Lung microvascular endothelial cell (primary cell): ENCODE results near the gene RSPH10B2. TPM values are rescaled to one million over a fixed set of nuclear protein-coding genes. Genes with fewer than 3 reads are reported as not detected.
A peak's percentile ranks its signal among the peaks of the same experiment; 100 is the strongest.
"Not testable (repeated sequence)": the region's sequence is repeated elsewhere in the genome, so short reads cannot be mapped to it uniquely, and the experiment has no call there.

Experiments used
- DNase-seq, 2 donors: peaks; one replicate each; pipeline versions ENCODE4 v3.0.0 to v3.0.0-alpha.2; 2010; ENCODE audit warnings: low read depth in 2 of 2
- total RNA-seq: library from RNA; depleted of rRNA; stranded (reverse); fragments of >200 nt; gene quantifications from 2 replicates; pipeline ENCODE4 v1.2.1, GENCODE V29; 2014

The RSPH10B2 gene
- total RNA-seq, 1 donor from 2014 or later = 0.40 TPM

- DNase-seq = not testable (repeated sequence)
These were observed 35.5 kb downstream of the RSPH10B2 start for GRCh38 chr7:6789353-6789752.

- DNase-seq = peak; percentile 89 to 94
These were observed 38.4 kb downstream of the RSPH10B2 start for GRCh38 chr7:6792113-6792872.

- not testable (repeated sequence) for DNase-seq
These were observed 40.4 kb downstream of the RSPH10B2 start for GRCh38 chr7:6794276-6794675.

- not testable (repeated sequence) for DNase-seq
These were observed 43.3 kb downstream of the RSPH10B2 start for GRCh38 chr7:6797218-6797617.

GRCh38 chr7:6798047-6798446 lies 44.1 kb downstream of the RSPH10B2 start:
- DNase-seq = not testable (repeated sequence)

GRCh38 chr7:6799887-6800286 lies 46.0 kb downstream of the RSPH10B2 start:
- DNase-seq = not testable (repeated sequence)

GRCh38 chr7:6800331-6800730 lies 46.4 kb downstream of the RSPH10B2 start:
- not testable (repeated sequence) for DNase-seq

- not testable (repeated sequence) for DNase-seq
These were observed 53.6 kb downstream of the RSPH10B2 start for GRCh38 chr7:6807393-6807918.

GRCh38 chr7:6807959-6808358 lies 54.1 kb downstream of the RSPH10B2 start:
- not testable (repeated sequence) for DNase-seq

- not testable (repeated sequence) for DNase-seq
These were observed 59.1 kb downstream of the RSPH10B2 start for GRCh38 chr7:6813011-6813410.

GRCh38 chr7:6815470-6815869 lies 61.6 kb downstream of the RSPH10B2 start:
- not testable (repeated sequence) for DNase-seq

- not testable (repeated sequence) for DNase-seq
These were observed 67.7 kb downstream of the RSPH10B2 start for GRCh38 chr7:6821622-6822021.

- not testable (repeated sequence) for DNase-seq
These were observed 71.6 kb downstream of the RSPH10B2 start for GRCh38 chr7:6825236-6826125.

- peak; percentile 70 to 78 for DNase-seq
These were observed 72.2 kb downstream of the RSPH10B2 start, which contains the start of gene CCZ1B for GRCh38 chr7:6826151-6826550. CCZ1B (minus strand) TSS chr7:6826275; CDS start chr7:6826197, 78 bp downstream.

GRCh38 chr7:6827180-6827579 lies 73.3 kb downstream of the RSPH10B2 start:
- DNase-seq = not testable (repeated sequence)

- not testable (repeated sequence) for DNase-seq
These were observed 75.7 kb downstream of the RSPH10B2 start for GRCh38 chr7:6829616-6830015.

GRCh38 chr7:6830026-6830425 lies 76.1 kb downstream of the RSPH10B2 start:
- DNase-seq = not testable (repeated sequence)

- DNase-seq = no peak
These were observed 77.3 kb downstream of the RSPH10B2 start for GRCh38 chr7:6831018-6831725.

- no peak for DNase-seq
These were observed 79.7 kb downstream of the RSPH10B2 start for GRCh38 chr7:6833636-6834035.

- DNase-seq = not testable (repeated sequence)
These were observed 81.6 kb downstream of the RSPH10B2 start for GRCh38 chr7:6835521-6835920.

- DNase-seq = not testable (repeated sequence)
These were observed 83.2 kb downstream of the RSPH10B2 start for GRCh38 chr7:6837081-6837480.
